ENCODE data around the gene PSME1.

DNA sequence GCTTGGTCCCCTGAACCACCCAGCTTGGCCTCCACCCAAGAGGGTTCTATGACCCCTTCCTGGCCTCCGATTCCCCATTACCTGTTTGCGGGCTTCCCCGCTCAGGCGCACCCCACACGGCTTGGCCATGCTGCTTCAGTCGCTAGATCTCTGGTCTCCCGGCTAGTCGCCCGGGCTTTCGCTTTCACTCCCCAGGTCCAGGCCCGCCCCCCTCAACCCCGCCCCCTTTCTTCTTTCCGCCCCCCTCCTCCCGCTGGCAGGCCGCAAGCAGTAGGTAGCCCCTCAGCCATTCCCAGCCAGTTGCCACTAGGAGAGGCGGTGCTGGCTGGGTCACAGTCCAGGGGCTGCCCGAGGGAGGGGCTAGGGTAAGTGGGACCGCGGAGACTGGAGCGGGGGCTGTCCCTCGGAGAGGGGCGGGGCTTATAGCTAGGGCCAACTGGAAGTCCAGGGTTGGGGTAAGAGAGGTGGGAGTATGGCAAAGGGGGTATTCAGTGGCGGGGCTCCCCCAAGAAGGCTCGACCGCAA, 10.5 kb downstream of the PSME1 start, which contains the start of gene PSME2:
- TF ChIP-seq, protein P1, sequence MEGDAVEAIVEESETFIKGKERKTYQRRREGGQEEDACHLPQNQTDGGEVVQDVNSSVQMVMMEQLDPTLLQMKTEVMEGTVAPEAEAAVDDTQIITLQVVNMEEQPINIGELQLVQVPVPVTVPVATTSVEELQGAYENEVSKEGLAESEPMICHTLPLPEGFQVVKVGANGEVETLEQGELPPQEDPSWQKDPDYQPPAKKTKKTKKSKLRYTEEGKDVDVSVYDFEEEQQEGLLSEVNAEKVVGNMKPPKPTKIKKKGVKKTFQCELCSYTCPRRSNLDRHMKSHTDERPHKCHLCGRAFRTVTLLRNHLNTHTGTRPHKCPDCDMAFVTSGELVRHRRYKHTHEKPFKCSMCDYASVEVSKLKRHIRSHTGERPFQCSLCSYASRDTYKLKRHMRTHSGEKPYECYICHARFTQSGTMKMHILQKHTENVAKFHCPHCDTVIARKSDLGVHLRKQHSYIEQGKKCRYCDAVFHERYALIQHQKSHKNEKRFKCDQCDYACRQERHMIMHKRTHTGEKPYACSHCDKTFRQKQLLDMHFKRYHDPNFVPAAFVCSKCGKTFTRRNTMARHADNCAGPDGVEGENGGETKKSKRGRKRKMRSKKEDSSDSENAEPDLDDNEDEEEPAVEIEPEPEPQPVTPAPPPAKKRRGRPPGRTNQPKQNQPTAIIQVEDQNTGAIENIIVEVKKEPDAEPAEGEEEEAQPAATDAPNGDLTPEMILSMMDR (IDR thresholded peaks at IDR 0.05), result no peak
- no peak for TF ChIP-seq ZFX (IDR thresholded peaks at IDR 0.05; ENCODE audit: borderline replicate concordance)
